Stimulated activated CD4-positive, alpha-beta T cell treated with anti-CD3 and anti-CD28 coated beads, Interleukin-15, amount 100 ng/mL, for 48 hours (primary cell): ENCODE results near the gene KRT40.

Experiments
- DNase-seq, 2 donors: peaks; one replicate each; pipeline ENCODE4 v3.0.0-alpha.2; 2020; ENCODE audit warnings: low read depth in 2 of 2

KRT40 gene

DNA sequence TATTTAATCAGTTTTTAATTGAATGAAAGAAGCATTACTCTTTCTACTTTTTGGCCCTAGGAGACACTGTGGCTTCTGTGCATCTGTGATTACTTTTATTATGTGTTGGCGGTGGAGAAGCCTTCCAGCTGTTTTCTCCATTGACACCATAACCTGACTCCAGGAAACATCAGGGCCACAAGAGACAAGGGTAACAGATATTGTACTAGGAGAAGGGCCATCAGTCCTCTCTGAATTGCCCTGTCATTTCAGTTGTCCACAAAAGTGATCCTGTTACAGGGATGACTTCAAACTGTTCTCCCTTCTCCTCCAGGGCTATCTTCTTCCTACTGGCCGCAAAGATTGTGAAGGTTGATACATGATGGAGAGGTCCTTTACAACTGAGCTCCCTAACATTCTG is 32.0 kb downstream of the KRT40 start:
- no peak for DNase-seq

- no peak for DNase-seq
Observed at GRCh38 chr17:40951011-40951622, 33.0 kb downstream of the KRT40 start.

- no peak for DNase-seq
Observed at GRCh38 chr17:40950176-40950575, 34.0 kb downstream of the KRT40 start.

DNA sequence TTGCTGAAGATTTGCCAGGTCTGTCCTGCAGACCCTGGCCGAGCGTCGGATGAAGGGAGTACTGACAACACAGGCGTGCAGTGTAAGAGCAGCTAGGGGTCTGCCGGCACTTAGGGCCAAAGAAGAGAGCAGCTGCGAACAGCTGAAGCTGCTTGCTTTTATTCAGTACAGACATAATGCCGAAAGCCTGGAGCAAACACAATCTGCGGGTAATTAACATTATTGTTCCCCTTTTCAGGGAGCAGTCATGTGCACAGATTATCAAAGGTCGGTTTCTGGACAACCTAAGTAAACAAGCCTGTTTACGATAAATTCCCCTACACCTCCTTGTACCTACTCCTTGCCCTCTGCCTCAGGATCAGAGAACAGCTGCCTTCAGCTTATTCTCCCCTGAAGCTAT is 34.7 kb downstream of the KRT40 start:
- no peak for DNase-seq

GRCh38 chr17:40947929-40948328 is 36.2 kb downstream of the KRT40 start:
- DNase-seq, result no peak

DNA sequence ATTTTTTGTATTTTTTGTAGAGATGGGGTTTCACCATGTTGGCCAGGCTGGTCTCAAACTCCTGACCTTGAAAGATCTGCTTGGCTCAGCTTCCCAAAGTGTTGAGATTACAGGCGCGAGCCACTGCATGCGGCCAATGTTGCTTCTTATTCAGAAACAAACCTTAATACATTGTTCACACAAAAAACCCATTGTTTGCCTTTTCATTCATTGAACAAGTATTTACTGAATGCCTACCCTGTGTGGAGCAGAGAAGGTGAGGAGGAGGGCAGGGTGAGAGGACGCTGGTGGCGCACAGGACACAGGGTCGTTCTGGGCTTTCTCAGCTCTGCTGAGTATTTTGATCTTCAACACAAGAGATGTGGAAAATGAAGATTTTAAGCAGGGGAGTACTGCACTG is 38.7 kb downstream of the KRT40 start:
- DNase-seq, result no peak

DNA sequence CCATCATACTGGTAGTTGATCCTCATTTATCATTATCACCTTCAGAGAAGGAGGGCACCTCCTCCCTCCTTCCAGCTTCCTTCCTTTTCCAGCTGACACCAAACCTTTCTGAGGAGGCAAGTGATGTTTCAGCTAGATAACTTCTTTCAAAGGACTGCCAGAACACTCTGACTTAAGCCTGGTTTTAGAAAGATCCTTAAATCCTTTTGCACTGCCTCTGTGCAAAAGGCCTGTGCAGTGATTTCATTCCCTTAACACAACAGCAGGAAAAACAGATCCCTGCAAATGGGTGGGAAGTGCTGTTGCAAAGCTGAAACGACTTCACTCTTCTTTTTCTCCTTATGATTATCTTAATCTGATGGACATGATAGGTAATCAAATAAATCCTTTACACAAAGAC is 39.6 kb downstream of the KRT40 start:
- DNase-seq, result no peak

DNA sequence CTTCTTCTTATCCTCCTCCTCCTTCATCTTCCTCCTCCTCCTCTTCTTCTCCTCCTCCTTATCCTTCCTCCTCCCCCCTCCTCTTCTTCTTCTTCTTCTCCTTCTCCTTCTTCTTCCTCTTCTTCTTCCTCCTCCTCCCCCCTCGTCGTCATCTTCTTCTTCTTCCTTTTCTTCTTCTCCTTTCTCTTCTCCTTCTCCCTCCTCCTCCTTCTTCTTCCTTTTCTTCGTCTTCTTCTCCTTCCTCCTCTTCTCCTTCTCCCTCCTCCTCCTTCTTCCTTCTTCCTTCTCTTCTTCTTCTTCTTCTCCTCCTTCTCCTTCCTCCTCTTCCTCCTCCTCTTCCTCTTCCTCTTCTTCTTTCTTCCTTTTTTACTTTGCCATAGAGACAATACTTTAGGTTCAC is 41.6 kb downstream of the KRT40 start:
- no peak for DNase-seq

DNA sequence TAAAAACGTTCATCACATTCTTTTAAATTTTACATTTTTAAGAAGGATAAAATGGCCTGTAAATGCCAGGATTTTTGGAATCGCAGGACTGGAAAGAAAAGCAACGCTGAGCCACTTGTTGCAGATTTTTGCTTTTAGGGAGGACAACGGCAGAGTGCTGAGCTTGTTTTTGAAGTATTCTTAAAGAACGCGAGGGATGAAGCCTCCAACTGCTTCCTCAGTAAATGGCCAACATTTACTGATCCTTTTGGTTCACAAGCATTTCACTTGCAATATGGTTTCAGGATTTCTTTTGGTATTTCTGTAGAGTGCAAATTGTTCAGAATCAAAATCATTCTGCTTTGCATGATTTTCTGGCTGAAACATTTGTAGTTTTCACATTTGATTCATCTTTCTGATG is 43.9 kb downstream of the KRT40 start:
- no peak for DNase-seq

- no peak for DNase-seq
Observed at GRCh38 chr17:40938981-40939380, 45.1 kb downstream of the KRT40 start.

DNA sequence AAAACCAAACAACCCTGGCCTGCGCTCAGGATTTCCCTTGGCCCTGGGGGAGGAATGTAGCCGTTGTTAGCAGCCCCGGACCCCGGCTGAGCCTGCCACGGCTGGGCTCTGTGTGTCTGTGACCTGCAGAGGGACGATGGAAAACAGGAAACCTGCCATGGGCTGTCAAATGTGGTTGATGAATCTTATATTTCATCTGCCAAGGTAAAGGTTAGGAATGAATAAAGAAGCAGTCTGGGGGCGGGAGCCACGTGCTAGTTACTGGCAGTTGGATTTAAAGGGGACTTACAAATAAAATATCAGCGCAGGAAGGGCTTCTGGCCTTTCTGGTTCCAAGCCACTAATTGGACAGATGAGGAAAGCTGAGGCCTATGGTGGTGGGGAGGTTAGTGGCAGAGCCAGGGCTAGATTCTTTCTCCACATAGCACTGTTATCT is 46.7 kb downstream of the KRT40 start, which contains the start of gene KRT23:
Gene KRT23 (minus strand): TSS at position 263 of the 436 bp plus-strand sequence. CDS start 1,043 bp downstream, outside the sequence.
- DNase-seq, result no peak

- no peak for DNase-seq
Observed at GRCh38 chr17:40936976-40937375, 47.1 kb downstream of the KRT40 start.

DNA sequence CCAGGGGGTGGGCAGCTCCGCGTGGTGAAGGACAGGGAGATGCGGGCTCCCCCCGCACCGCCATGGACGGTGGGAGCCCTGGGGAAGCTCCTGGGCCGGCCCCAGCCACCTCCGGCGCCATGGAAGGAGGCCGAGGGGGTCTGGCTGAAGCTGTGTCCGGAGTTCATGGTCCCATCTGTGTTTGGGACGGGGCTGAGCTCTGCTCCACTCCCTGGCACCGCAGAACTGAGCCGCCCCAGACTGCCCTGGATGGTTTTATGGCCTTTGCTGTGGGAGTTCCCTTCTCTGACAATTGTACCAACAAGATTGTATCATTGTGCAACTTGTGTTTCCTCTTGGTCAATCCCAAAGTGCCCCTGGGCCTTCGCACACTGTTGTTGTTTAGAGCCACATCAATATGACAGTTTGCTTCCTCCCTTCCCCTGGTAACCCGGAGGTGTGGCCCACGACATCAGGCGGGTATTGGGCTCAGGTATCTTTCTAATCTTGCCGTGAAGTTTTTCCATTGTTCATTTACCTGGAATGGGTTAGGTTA is 47.6 kb downstream of the KRT40 start:
- DNase-seq, result no peak

DNA sequence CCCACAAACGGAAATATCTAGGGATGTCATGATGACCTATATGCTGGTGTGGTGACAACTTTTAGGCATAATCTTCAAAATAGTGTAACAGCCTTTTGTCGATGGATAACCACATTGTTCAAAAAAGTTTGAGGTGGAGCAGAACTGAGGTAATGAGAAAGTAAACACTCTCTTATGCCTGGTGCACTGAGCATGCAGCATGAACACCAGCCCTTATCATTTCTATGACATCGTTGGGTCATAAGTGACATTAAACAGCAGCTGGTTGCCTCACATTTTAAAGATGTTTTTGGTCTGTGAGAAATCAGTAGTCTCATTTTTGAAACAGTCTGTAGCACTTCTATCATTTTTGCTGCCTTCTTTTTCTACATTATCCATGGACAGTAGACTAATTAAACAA is 48.5 kb downstream of the KRT40 start:
- DNase-seq, result no peak

DNA sequence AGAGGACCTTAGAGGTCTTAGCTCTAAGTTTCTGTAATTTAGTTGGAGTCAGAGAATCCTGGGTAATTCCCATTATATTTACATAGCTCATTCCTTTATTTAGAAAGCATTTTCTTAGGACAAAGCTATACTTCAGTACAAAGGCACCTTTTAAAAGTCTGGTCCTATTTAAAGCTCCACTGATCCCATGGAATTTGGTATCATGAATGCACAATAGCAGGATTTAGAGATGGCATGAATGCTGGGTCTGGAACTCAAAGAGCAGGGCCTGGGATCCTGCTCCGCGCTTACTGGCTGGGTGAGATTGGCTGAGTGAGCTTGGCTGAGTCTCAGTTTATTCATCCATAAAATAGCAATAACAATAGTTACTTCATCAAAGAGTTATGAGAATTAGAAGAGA is 51.5 kb downstream of the KRT40 start:
- no peak for DNase-seq

GRCh38 chr17:40931311-40931710 is 52.8 kb downstream of the KRT40 start:
- DNase-seq, result no peak
